ENCODE results near the gene SEC11C.

GRCh38 chr18:59109375-59109774, 30.3 kb upstream of the SEC11C start:
- TF ChIP-seq, protein P1, sequence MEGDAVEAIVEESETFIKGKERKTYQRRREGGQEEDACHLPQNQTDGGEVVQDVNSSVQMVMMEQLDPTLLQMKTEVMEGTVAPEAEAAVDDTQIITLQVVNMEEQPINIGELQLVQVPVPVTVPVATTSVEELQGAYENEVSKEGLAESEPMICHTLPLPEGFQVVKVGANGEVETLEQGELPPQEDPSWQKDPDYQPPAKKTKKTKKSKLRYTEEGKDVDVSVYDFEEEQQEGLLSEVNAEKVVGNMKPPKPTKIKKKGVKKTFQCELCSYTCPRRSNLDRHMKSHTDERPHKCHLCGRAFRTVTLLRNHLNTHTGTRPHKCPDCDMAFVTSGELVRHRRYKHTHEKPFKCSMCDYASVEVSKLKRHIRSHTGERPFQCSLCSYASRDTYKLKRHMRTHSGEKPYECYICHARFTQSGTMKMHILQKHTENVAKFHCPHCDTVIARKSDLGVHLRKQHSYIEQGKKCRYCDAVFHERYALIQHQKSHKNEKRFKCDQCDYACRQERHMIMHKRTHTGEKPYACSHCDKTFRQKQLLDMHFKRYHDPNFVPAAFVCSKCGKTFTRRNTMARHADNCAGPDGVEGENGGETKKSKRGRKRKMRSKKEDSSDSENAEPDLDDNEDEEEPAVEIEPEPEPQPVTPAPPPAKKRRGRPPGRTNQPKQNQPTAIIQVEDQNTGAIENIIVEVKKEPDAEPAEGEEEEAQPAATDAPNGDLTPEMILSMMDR (IDR thresholded peaks at IDR 0.05) = no peak
- TF ChIP-seq ZFX (IDR thresholded peaks at IDR 0.05; ENCODE audit: borderline replicate concordance) = no peak
